HepG2 (cell line): ENCODE results near the gene VCP. TPM values are rescaled to one million over a fixed set of nuclear protein-coding genes. Genes with fewer than 3 reads are reported as not detected.

ENCODE experiments used
- ATAC-seq: fragments of 200-7000 bp; cut with Tn5 transposase; 3 replicates; pipeline ENCODE4 v1.9.1; 2020; ENCODE audit warnings: mild to moderate bottlenecking, moderate library complexity
- BruUV-seq: library from RNA; stranded (reverse); fragments of 400-500 nt; replicated peaks from 2 replicates; lab custom pipeline; 2021; lab: Mats Ljungman, UMichigan
- CTCF ChIA-PET: fragments of 300-600 bp; formaldehyde crosslinking; extraction: SDS; loops from one replicate; lab custom pipeline; 2021; ENCODE audit warnings: low total read pairs, inconsistent platforms, low intra/inter-chr PET ratio; lab: Yijun Ruan, JAX
- POLR2A ChIA-PET: fragments of 350-600 bp; sonication (Branson Sonifier 250); formaldehyde crosslinking; loops from one replicate; lab custom pipeline; 2020; ENCODE audit warnings: antibody characterized with exemption, inconsistent platforms; lab: Yijun Ruan, JAX
- DNase-seq: peaks from one replicate; pipeline ENCODE4 v3.0.0-alpha.2; 2015; ENCODE audit warnings: low spot score
- FAIRE-seq: peaks from 3 replicates; lab custom pipeline; 2011; peaks lifted over from hg19 to GRCh38; lab: Jason Lieb, UNC
- H2AFZ ChIP-seq: one replicate; pipeline ENCODE4 v1.6.1; 2011; ENCODE audit warnings: low read length, inconsistent platforms
- H3K27ac ChIP-seq: fragments of 300-600 bp; 3 replicates; pipeline ENCODE4 v1.8.0; 2011; ENCODE audit warnings: mixed run types, mild to moderate bottlenecking, mixed read lengths, low read length, inconsistent platforms; ENCODE audit not compliant: insufficient read depth; ENCODE audit errors: extremely low read length
- H3K27me3 ChIP-seq, 2 experiments: fragments of 200-600 bp in 1 of 2; 2 replicates in 1 of 2; 3 replicates in 1 of 2; pipeline versions ENCODE4 v1.6.0 to v1.8.0; 2011; ENCODE audit warnings: low read length in 2 of 2, mild to moderate bottlenecking in 2 of 2, moderate library complexity in 2 of 2, inconsistent platforms in 1 of 2; ENCODE audit not compliant: insufficient read depth in 2 of 2, control insufficient read depth in 1 of 2
- H3K36me3 ChIP-seq, 2 experiments: fragments of 200-600 bp in 1 of 2; replicated peaks in 1 of 2; 2 replicates in 1 of 2; 3 replicates in 1 of 2; pipeline versions ENCODE4 v1.5.1 to v1.8.0; 2011; ENCODE audit warnings: low read length in 2 of 2, inconsistent platforms in 1 of 2; ENCODE audit not compliant: insufficient read depth in 2 of 2, control insufficient read depth in 1 of 2
- H3K4me1 ChIP-seq: 2 replicates; pipeline ENCODE4 v1.5.1; 2012; ENCODE audit warnings: low read length, inconsistent platforms; ENCODE audit not compliant: insufficient read depth
- H3K4me2 ChIP-seq: 2 replicates; pipeline ENCODE4 v1.6.0; 2011; ENCODE audit warnings: low read depth, low read length, inconsistent platforms
- H3K4me3 ChIP-seq, 3 experiments: fragments of 200-600 bp in 1 of 3; sonication (generic), shearing (Covaris generic) in 1 of 3; replicated peaks in 1 of 3; 2 replicates each; pipeline ENCODE4 v1.5.1; 2011 to 2016; ENCODE audit warnings: low read length in 3 of 3, inconsistent platforms in 2 of 3, low read depth in 2 of 3, mild to moderate bottlenecking in 2 of 3, control low read depth in 1 of 3, mixed read lengths in 1 of 3; ENCODE audit not compliant: insufficient read depth in 1 of 3
- H3K79me2 ChIP-seq: one replicate; pipeline ENCODE4 v1.6.1; 2011; ENCODE audit warnings: low read length, inconsistent platforms; ENCODE audit not compliant: insufficient read depth
- H3K9ac ChIP-seq: 2 replicates; pipeline ENCODE4 v1.6.0; 2011; ENCODE audit warnings: mild to moderate bottlenecking, low read depth, low read length, inconsistent platforms; ENCODE audit not compliant: insufficient read depth
- H3K9me3 ChIP-seq: 2 replicates; pipeline ENCODE4 v1.5.1; 2012; ENCODE audit warnings: mild to moderate bottlenecking, low read length
- H4K20me1 ChIP-seq: 2 replicates; pipeline ENCODE4 v1.6.0; 2011; ENCODE audit warnings: inconsistent platforms, mild to moderate bottlenecking, low read length, moderate library complexity; ENCODE audit not compliant: insufficient read depth
- FOXC1 ChIP-seq: sonication (generic); formaldehyde crosslinking; IDR thresholded peaks from 2 replicates; pipeline ENCODE4 v1.8.0; 2022; ENCODE audit warnings: mild to moderate bottlenecking, missing genetic modification reagents, borderline replicate concordance
- MAF1 ChIP-seq: sonication (generic); formaldehyde crosslinking; IDR thresholded peaks from 2 replicates; pipeline ENCODE4 v1.5.0; 2020; ENCODE audit warnings: missing genetic modification reagents, borderline replicate concordance
- MEIS2 ChIP-seq: sonication (generic); formaldehyde crosslinking; IDR thresholded peaks from 2 replicates; pipeline ENCODE4 v1.9.0; 2021; ENCODE audit warnings: mild to moderate bottlenecking, missing genetic modification reagents
- MIER2 ChIP-seq: IDR thresholded peaks from 2 replicates; pipeline ENCODE4 v1.6.1; 2016; ENCODE audit warnings: missing biosample characterization, missing genetic modification reagents
- MLLT10 ChIP-seq: sonication (generic); formaldehyde crosslinking; IDR thresholded peaks from 2 replicates; pipeline ENCODE4 v1.4.0; 2020; ENCODE audit warnings: missing genetic modification reagents
- NFATC3 ChIP-seq: sonication (generic); formaldehyde crosslinking; IDR thresholded peaks from 2 replicates; pipeline ENCODE4 v1.5.1; 2020; ENCODE audit warnings: mild to moderate bottlenecking, missing genetic modification reagents
- POLR2AphosphoS2 ChIP-seq: IDR thresholded peaks from 2 replicates; pipeline ENCODE4 v1.6.1; 2011; ENCODE audit warnings: low read depth, low read length, improper control_type of control experiment
- SNRNP70 ChIP-seq: fragments of 200-400 bp; formaldehyde crosslinking; IDR thresholded peaks from 2 replicates; pipeline ENCODE4 v1.6.1; 2017; ENCODE audit warnings: mild to moderate bottlenecking, low read depth, low read length, moderate library complexity
- ZC3H13 ChIP-seq: sonication (generic); formaldehyde crosslinking; IDR thresholded peaks from 2 replicates; pipeline ENCODE4 v1.8.1; 2023; ENCODE audit warnings: mild to moderate bottlenecking, missing genetic modification reagents, moderate library complexity
- ZKSCAN8 ChIP-seq: IDR thresholded peaks from 2 replicates; pipeline ENCODE4 v1.6.1; 2016; ENCODE audit warnings: borderline replicate concordance, missing genetic modification reagents, missing compliant biosample characterization
- ZMYM3 ChIP-seq: sonication (generic); formaldehyde crosslinking; IDR thresholded peaks from 2 replicates; pipeline ENCODE4 v1.5.1; 2020; ENCODE audit warnings: mild to moderate bottlenecking, missing genetic modification reagents
- ZNF446 ChIP-seq: sonication (generic); formaldehyde crosslinking; IDR thresholded peaks from 2 replicates; pipeline ENCODE4 v1.5.0; 2020; ENCODE audit warnings: mild to moderate bottlenecking, missing genetic modification reagents
- WGBS: methylation state at CpG from one replicate; pipeline ENCODE4 v1.1.6; 2017; ENCODE audit warnings: low lambda C conversion rate; 5-methylcytosine and 5-hydroxymethylcytosine counted together
- in situ Hi-C: cut with HindIII; loops from 2 replicates; pipeline ENCODE4 v1.10.0; 2017; ENCODE audit warnings: low pct_unique_long_range_greater_than_20kb; ENCODE audit not compliant: extremely low pct_ligation_motif_present
- intact Hi-C: fragments of 100-400 bp; cut with micrococcal nuclease; formaldehyde crosslinking; loops from one replicate; pipeline ENCODE4 v1.10.0; 2022; ENCODE audit not compliant: unreplicated experiment
- polyA plus RNA-seq, 8 experiments: library from polyadenylated mRNA; depleted of rRNA in 3 of 8; stranded (reverse) in 7 of 8; unstranded in 1 of 8; fragments of >200 nt; fragmentation: Illumina TruSeq in 4 of 8; extraction: Trizol in 4 of 8; gene quantifications; 2 replicates each; pipeline versions ENCODE4 v1.2.1 to v1.2.3, GENCODE V29; 2011 to 2016; ENCODE audit warnings: low read depth in 4 of 8, missing spikeins in 1 of 8, mixed read lengths in 1 of 8; ENCODE audit not compliant: insufficient read depth in 1 of 8
- total RNA-seq, 5 experiments: library from RNA; depleted of rRNA; stranded (reverse); fragments of >200 nt; fragmentation: Illumina TruSeq; extraction: Trizol; gene quantifications; 2 replicates each; pipeline ENCODE4 v1.2.3, GENCODE V29; 2016; ENCODE audit warnings: low read depth in 1 of 5
- TF ChIP-seq, protein P1 (sequence below): sonication (generic); formaldehyde crosslinking; IDR thresholded peaks from 2 replicates; pipeline ENCODE4 v1.5.0; 2020; ENCODE audit warnings: missing genetic modification reagents
- TF ChIP-seq, protein P2 (sequence below): sonication (generic); formaldehyde crosslinking; IDR thresholded peaks from 2 replicates; pipeline ENCODE4 v1.8.0; 2023; ENCODE audit warnings: mild to moderate bottlenecking, missing genetic modification reagents
- TF ChIP-seq, protein P3 (sequence below): sonication (generic); formaldehyde crosslinking; IDR thresholded peaks from 2 replicates; pipeline ENCODE4 v1.4.0; 2020; ENCODE audit warnings: missing genetic modification reagents, borderline replicate concordance
- TF ChIP-seq, protein P4 (sequence below): sonication (generic); formaldehyde crosslinking; IDR thresholded peaks from 2 replicates; pipeline ENCODE4 v1.5.1; 2020; ENCODE audit warnings: missing genetic modification reagents, mild to moderate bottlenecking, borderline replicate concordance

VCP gene
- total and polyA plus RNA-seq, 2 of the 13 experiments (the other 11 are each of a cell fraction or from before 2014, with no cell fraction given), result 143 to 391 TPM

DNA sequence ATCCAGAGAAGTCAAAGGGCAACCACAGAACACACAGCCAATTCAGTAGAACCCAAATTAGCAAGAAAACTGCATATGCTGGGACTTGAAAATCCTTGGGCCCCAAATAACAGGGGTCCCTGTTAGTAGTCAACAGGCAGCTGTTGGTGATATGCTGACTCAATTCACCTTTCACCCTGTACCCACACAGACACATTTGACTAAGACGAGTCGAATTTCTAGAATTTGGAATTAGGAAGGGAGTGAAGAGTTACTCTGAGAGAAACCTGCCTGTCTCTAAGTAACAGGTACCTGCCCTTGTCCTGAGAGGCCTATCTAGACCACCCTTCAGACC, 821 bp upstream of the VCP start:
- in situ Hi-C loops, result no loop called here
- Histone ChIP-seq H2AFZ (no peak overlapping the region), H3K4me1 (peaks cover 45% of the 10 kb centered on the region), H4K20me1 (peaks cover 35% of the 10 kb centered on the region), H3K4me2 (peak overlapping the region; percentile 80), H3K79me2 (peaks cover 49% of the 10 kb centered on the region), H3K27ac (peak overlapping the region; percentile 86), H3K27me3 (no peaks in the 10 kb centered on the region; a peak in 1 of 5 replicates), H3K9me3 (no peaks in the 10 kb centered on the region), H3K4me3 (peak overlapping the region in 2 of 3 experiments; percentile 12 to 56; a peak in 1 of 6 replicates), H3K9ac (peak overlapping the region; percentile 63), H3K36me3 (peaks cover 5 to 32% of the 10 kb centered on the region in 2 experiments)
- BruUV-seq, result no TSS peak
- intact Hi-C loops, result no loop called here
- DNase-seq, result no peak
- FAIRE-seq, result no peak
- CTCF ChIA-PET, result interaction anchor here (2.1 kb wide), 1 partner anchor 23 kb away, joined by 9 read pairs; the partner anchor contains the start of gene PIGO
- WGBS, result 100% methylated on average over 2 of the region's 2 CpGs
- no peak for ATAC-seq
- POLR2A ChIA-PET, result no interaction called here
- TF ChIP-seq NFATC3 (CRISPR knock-in tag), result no peak
- no peak for TF ChIP-seq MAF1 (CRISPR knock-in tag)
- TF ChIP-seq ZKSCAN8 (CRISPR knock-in tag), result no peak
- TF ChIP-seq, protein P1, sequence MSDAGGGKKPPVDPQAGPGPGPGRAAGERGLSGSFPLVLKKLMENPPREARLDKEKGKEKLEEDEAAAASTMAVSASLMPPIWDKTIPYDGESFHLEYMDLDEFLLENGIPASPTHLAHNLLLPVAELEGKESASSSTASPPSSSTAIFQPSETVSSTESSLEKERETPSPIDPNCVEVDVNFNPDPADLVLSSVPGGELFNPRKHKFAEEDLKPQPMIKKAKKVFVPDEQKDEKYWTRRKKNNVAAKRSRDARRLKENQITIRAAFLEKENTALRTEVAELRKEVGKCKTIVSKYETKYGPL (CRISPR knock-in tag), result no peak
- TF ChIP-seq, protein P2, sequence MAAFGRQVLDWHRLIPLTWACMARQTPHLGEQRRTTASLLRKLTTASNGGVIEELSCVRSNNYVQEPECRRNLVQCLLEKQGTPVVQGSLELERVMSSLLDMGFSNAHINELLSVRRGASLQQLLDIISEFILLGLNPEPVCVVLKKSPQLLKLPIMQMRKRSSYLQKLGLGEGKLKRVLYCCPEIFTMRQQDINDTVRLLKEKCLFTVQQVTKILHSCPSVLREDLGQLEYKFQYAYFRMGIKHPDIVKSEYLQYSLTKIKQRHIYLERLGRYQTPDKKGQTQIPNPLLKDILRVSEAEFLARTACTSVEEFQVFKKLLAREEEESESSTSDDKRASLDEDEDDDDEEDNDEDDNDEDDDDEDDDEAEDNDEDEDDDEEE (CRISPR knock-in tag), result 0 out of 2 replicates have a peak, but pooled peaks have one; percentile 53
- TF ChIP-seq, protein P3, sequence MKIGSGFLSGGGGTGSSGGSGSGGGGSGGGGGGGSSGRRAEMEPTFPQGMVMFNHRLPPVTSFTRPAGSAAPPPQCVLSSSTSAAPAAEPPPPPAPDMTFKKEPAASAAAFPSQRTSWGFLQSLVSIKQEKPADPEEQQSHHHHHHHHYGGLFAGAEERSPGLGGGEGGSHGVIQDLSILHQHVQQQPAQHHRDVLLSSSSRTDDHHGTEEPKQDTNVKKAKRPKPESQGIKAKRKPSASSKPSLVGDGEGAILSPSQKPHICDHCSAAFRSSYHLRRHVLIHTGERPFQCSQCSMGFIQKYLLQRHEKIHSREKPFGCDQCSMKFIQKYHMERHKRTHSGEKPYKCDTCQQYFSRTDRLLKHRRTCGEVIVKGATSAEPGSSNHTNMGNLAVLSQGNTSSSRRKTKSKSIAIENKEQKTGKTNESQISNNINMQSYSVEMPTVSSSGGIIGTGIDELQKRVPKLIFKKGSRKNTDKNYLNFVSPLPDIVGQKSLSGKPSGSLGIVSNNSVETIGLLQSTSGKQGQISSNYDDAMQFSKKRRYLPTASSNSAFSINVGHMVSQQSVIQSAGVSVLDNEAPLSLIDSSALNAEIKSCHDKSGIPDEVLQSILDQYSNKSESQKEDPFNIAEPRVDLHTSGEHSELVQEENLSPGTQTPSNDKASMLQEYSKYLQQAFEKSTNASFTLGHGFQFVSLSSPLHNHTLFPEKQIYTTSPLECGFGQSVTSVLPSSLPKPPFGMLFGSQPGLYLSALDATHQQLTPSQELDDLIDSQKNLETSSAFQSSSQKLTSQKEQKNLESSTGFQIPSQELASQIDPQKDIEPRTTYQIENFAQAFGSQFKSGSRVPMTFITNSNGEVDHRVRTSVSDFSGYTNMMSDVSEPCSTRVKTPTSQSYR (CRISPR knock-in tag), result 0 out of 2 replicates have a peak, but pooled peaks have one; percentile 20
- TF ChIP-seq POLR2AphosphoS2, result no peak
- no peak for TF ChIP-seq SNRNP70
- TF ChIP-seq FOXC1, result no peak
- no peak for TF ChIP-seq MEIS2 (CRISPR knock-in tag)
- TF ChIP-seq MLLT10, result no peak
- TF ChIP-seq ZMYM3 (CRISPR knock-in tag), result 0 out of 2 replicates have a peak, but pooled peaks have one; percentile 2
- 0 out of 2 replicates have a peak, but pooled peaks have one; percentile 0 for TF ChIP-seq ZC3H13 (CRISPR knock-in tag)
- no peak for TF ChIP-seq MIER2
- TF ChIP-seq, protein P4, sequence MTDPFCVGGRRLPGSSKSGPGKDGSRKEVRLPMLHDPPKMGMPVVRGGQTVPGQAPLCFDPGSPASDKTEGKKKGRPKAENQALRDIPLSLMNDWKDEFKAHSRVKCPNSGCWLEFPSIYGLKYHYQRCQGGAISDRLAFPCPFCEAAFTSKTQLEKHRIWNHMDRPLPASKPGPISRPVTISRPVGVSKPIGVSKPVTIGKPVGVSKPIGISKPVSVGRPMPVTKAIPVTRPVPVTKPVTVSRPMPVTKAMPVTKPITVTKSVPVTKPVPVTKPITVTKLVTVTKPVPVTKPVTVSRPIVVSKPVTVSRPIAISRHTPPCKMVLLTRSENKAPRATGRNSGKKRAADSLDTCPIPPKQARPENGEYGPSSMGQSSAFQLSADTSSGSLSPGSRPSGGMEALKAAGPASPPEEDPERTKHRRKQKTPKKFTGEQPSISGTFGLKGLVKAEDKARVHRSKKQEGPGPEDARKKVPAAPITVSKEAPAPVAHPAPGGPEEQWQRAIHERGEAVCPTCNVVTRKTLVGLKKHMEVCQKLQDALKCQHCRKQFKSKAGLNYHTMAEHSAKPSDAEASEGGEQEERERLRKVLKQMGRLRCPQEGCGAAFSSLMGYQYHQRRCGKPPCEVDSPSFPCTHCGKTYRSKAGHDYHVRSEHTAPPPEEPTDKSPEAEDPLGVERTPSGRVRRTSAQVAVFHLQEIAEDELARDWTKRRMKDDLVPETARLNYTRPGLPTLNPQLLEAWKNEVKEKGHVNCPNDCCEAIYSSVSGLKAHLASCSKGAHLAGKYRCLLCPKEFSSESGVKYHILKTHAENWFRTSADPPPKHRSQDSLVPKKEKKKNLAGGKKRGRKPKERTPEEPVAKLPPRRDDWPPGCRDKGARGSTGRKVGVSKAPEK (CRISPR knock-in tag), result 0 out of 2 replicates have a peak, but pooled peaks have one; percentile 23
- no peak for TF ChIP-seq ZNF446 (CRISPR knock-in tag)
